Endothelial cell (in vitro differentiated cells): ENCODE results near the gene SERPINA5. TPM values are rescaled to one million over a fixed set of nuclear protein-coding genes. Genes with fewer than 3 reads are reported as not detected.

Source experiments
- DNase-seq: peaks from one replicate; pipeline ENCODE4 v3.0.0; 2021; ENCODE audit warnings: low spot score
- H3K27ac Mint-ChIP-seq: one replicate; pipeline ENCODE4 v1.8.0; 2021; ENCODE audit warnings: mixed read lengths, inconsistent platforms; ENCODE audit not compliant: unreplicated experiment
- H3K27me3 Mint-ChIP-seq: one replicate; pipeline ENCODE4 v1.8.0; 2021; ENCODE audit warnings: mild to moderate bottlenecking, moderate library complexity, mixed read lengths, inconsistent platforms; ENCODE audit not compliant: unreplicated experiment
- H3K36me3 Mint-ChIP-seq: one replicate; pipeline ENCODE4 v1.8.0; 2021; ENCODE audit warnings: mild to moderate bottlenecking, low read depth, mixed read lengths, inconsistent platforms; ENCODE audit not compliant: unreplicated experiment
- H3K4me1 Mint-ChIP-seq: one replicate; pipeline ENCODE4 v1.8.0; 2021; ENCODE audit warnings: mild to moderate bottlenecking, mixed read lengths, inconsistent platforms; ENCODE audit not compliant: unreplicated experiment
- H3K4me3 Mint-ChIP-seq: one replicate; pipeline ENCODE4 v1.8.0; 2021; ENCODE audit warnings: mild to moderate bottlenecking, mixed read lengths, inconsistent platforms; ENCODE audit not compliant: unreplicated experiment
- H3K9me3 Mint-ChIP-seq: one replicate; pipeline ENCODE4 v1.8.0; 2021; ENCODE audit warnings: mixed read lengths, inconsistent platforms; ENCODE audit not compliant: unreplicated experiment
- total RNA-seq: library from RNA; stranded (reverse); fragmentation: NEBNext Ultra II Directional; extraction: Animal tissue kit (Norgen Biotek cat#: 25700); gene quantifications from one replicate; pipeline ENCODE4 v1.2.1, GENCODE V29; 2021; ENCODE audit not compliant: unreplicated experiment
- TF ChIP-seq, protein P1 (sequence below): fragments of 200-600 bp; sonication (generic); IDR thresholded peaks from one replicate; pipeline ENCODE4 v1.5.0; 2021; ENCODE audit warnings: antibody characterized with exemption; ENCODE audit not compliant: unreplicated experiment

Gene SERPINA5
- total RNA-seq, 1 donor from 2014 or later: 0.26 TPM

DNA sequence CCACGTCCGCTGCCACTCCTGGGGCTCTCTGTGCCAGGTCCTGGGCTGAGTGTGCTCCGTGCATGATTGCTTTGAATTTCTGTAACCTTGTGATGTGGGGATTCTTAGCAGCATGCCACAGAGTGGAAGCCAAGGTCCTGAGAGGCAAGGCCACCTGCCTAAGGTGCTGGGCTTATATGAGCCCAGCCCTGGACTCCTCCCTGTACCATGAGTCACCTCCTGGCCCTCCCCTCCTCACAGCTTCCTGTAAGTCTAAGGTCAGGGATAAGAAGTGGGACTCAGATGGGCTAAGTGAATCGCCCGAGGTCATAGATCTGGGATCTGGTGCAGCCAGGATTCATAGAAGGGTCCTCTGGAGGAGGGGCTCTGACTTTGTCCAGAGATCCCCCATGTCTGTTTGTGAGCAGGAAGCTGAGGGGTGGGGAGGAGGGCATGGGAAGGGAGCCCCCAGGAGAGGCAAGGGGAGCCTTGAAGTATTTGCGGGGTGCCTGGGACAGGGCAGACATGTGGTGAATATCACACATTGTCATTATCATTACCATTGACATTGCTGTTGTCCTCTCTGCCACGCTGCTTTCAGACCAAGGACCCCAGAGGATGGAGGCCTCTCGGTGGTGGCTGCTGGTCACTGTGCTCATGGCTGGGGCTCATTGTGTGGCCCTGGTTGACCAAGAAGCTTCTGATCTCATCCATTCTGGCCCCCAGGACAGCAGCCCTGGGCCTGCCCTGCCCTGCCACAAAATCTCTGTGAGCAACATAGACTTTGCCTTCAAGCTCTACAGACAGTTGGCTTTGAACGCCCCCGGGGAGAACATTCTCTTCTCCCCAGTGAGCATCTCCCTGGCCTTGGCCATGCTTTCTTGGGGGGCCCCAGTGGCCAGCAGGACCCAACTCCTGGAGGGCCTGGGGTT, 59.8 kb downstream of the SERPINA5 start:
- Mint-ChIP-seq H3K27ac (no peak overlapping the region), H3K9me3 (no peaks in the 10 kb centered on the region), H3K27me3 (peaks cover 4% of the 10 kb centered on the region), H3K4me1 (peaks cover 20% of the 10 kb centered on the region), H3K36me3 (no peaks in the 10 kb centered on the region), H3K4me3 (no peak overlapping the region)
- TF ChIP-seq, protein P1, sequence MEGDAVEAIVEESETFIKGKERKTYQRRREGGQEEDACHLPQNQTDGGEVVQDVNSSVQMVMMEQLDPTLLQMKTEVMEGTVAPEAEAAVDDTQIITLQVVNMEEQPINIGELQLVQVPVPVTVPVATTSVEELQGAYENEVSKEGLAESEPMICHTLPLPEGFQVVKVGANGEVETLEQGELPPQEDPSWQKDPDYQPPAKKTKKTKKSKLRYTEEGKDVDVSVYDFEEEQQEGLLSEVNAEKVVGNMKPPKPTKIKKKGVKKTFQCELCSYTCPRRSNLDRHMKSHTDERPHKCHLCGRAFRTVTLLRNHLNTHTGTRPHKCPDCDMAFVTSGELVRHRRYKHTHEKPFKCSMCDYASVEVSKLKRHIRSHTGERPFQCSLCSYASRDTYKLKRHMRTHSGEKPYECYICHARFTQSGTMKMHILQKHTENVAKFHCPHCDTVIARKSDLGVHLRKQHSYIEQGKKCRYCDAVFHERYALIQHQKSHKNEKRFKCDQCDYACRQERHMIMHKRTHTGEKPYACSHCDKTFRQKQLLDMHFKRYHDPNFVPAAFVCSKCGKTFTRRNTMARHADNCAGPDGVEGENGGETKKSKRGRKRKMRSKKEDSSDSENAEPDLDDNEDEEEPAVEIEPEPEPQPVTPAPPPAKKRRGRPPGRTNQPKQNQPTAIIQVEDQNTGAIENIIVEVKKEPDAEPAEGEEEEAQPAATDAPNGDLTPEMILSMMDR: no peak
- no peak for DNase-seq

DNA sequence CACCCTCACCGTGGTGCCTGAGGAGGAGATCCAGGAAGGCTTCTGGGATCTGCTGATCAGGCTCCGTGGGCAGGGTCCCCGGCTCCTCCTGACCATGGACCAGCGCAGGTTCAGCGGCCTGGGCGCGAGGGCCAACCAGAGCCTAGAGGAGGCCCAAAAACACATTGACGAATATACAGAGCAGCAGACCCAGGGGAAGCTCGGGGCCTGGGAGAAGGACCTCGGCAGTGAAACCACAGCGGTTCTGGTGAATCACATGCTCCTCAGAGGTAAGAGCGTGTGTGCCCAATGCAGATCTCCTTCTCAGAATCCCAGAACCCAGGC, 60.4 kb downstream of the SERPINA5 start:
- no peaks in the 10 kb centered on the region for H3K9me3 Mint-ChIP-seq
- H3K4me3 Mint-ChIP-seq: no peak overlapping the region
- peaks cover 4% of the 10 kb centered on the region for H3K27me3 Mint-ChIP-seq
- TF ChIP-seq, protein P1: no peak
- no peak for DNase-seq
- no peak overlapping the region for H3K27ac Mint-ChIP-seq
- H3K4me1 Mint-ChIP-seq: peaks cover 21% of the 10 kb centered on the region
- no peaks in the 10 kb centered on the region for H3K36me3 Mint-ChIP-seq

Other genes starting within 250 kb of the SERPINA5 start
- gene SERPINA2, start 214.7 kb upstream of the SERPINA5 start, total RNA-seq: not detected
- gene SERPINA1, start 192.8 kb upstream of the SERPINA5 start, total RNA-seq: not detected
- 0.18 TPM for gene SERPINA11, start 128.6 kb upstream of the SERPINA5 start, total RNA-seq
- gene SERPINA9, start 105.2 kb upstream of the SERPINA5 start, total RNA-seq: not detected
- gene SERPINA12, start 72.0 kb upstream of the SERPINA5 start, total RNA-seq: not detected
- not detected for gene SERPINA4, start 20.0 kb upstream of the SERPINA5 start, total RNA-seq
- gene SERPINA3, start 31.0 kb downstream of the SERPINA5 start, total RNA-seq: not detected
- gene GSC, start 188.7 kb downstream of the SERPINA5 start, total RNA-seq: not detected